Fibroblast of mammary gland (primary cell): ENCODE data around the gene STH.

ENCODE experiments used
- DNase-seq: peaks from one replicate; pipeline ENCODE4 v3.0.0-alpha.2; 2010; ENCODE audit warnings: low read depth
- H3K4me3 ChIP-seq: 2 replicates; pipeline ENCODE4 v1.5.1; 2011; ENCODE audit warnings: low read depth, mild to moderate bottlenecking, low read length, moderate library complexity; ENCODE audit not compliant: control insufficient read depth
- TF ChIP-seq, protein P1 (sequence below): conservative IDR thresholded peaks from 2 replicates; pipeline ENCODE4 v1.5.1; 2011; ENCODE audit warnings: low read depth, low read length, inconsistent platforms; ENCODE audit not compliant: control insufficient read depth, insufficient read depth

Gene STH

DNA sequence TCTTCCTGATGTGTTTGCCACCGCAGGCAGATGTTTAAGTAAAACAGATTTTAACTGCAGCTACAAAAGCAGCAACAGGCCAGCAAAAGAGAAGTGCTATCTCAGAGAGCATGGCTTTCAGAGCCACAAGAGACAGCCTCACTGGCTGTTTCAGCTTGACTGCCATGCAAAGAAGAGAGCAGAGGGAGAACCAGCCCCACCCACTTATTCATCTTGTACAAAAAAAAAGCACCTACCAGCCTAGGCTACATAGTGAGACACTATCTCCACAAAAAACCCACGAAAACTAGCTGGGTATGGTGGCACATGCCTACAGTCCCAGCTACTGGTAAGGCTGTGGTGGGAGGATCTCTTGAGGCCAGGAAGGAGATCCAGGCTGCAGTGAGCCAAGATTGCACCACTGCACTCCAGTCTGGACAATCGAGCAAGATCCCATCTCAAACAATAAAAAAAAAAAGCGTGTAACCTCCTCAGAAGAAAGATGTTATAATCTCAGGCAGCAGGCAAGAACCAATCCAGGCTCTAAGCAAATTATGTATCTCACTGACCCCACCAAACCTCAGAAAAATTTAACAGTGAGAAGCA lies 30.0 kb downstream of the STH start:
- H3K4me3 ChIP-seq, result no peak overlapping the region
- TF ChIP-seq, protein P1, sequence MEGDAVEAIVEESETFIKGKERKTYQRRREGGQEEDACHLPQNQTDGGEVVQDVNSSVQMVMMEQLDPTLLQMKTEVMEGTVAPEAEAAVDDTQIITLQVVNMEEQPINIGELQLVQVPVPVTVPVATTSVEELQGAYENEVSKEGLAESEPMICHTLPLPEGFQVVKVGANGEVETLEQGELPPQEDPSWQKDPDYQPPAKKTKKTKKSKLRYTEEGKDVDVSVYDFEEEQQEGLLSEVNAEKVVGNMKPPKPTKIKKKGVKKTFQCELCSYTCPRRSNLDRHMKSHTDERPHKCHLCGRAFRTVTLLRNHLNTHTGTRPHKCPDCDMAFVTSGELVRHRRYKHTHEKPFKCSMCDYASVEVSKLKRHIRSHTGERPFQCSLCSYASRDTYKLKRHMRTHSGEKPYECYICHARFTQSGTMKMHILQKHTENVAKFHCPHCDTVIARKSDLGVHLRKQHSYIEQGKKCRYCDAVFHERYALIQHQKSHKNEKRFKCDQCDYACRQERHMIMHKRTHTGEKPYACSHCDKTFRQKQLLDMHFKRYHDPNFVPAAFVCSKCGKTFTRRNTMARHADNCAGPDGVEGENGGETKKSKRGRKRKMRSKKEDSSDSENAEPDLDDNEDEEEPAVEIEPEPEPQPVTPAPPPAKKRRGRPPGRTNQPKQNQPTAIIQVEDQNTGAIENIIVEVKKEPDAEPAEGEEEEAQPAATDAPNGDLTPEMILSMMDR, result no peak
- no peak for DNase-seq

DNA sequence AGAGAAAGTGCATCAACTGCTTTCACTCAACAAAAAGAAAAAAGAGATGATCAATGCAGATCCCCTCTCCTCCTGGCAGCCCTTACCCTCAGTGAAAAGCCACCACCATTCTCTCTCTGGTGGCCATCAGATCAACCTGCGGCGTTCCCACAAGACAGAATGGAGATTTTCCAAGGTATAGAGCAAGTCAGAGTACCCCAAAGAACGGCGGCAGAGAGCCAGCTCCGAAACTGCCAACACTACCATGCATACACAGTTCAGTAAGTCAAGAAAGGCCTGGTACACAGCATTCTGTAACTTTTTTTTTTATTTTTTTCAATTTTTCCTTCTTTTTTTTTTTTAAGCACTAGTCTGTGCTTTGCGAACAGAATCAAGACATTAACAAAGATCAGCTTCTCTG lies 30.6 kb downstream of the STH start:
- TF ChIP-seq, protein P1, result no peak
- H3K4me3 ChIP-seq, result no peak overlapping the region
- no peak for DNase-seq

DNA sequence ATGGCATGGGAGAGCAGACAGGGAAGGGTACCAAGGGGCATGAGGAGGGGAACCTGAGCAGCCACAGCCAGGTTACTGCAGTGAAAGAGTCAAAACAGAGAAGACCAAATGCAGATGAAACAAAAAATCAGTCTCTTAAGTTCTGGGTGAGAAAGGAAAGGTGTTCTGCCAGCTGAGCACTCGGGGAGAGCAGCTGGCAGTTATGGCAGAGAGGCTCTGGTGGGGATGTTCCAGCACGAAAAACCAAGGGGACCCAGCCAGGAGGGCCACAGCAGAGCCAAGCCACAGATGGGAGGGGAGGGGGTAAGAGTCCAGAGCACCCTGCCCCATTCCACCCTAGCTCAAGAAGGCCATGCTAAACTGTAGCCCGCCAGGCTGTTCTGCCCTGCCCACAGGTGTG lies 31.7 kb downstream of the STH start:
- no peak for DNase-seq
- H3K4me3 ChIP-seq, result no peak overlapping the region
- TF ChIP-seq, protein P1, result no peak

DNA sequence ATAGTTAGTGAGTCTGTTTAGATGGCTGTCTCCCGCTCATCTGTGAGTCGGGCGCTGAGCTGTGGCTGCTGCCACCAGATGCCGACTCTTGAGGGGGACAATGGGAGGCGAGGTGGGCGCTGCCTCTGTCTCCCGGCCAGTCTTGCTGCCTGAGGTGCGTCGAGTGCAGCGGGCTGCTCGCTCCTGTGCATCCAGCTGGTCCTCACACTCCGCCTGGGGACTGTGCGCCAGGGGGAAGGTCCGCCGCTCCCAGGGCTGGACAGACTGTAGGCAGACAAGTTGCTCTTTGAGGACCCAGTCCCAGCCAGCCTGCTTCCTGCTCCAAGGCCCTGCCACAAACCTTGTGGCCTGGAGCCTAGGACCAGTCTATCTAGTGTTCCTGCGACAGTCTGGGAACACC lies 32.4 kb downstream of the STH start:
- no peak for DNase-seq
- no peak overlapping the region for H3K4me3 ChIP-seq
- TF ChIP-seq, protein P1, result no peak

DNA sequence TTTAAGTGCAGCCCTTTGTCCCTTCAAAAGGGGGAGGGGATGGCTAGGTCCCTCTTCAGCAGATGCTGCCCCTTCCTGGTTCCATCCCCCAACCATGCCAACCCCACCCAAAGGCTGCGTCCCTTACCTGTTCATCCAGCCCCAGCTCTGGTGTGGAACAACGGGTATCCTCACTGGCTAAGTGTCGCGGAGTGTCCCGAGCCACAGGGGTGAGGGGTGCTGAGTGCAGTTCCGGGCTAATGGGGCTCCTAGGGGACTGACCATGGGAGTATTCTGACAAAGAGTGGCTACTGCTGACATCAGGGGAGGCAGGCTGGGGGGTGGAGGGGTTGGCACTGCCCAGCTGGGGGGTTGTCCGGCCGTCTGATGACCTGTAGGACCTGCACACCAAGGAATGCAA lies 32.9 kb downstream of the STH start:
- DNase-seq, result no peak

DNA sequence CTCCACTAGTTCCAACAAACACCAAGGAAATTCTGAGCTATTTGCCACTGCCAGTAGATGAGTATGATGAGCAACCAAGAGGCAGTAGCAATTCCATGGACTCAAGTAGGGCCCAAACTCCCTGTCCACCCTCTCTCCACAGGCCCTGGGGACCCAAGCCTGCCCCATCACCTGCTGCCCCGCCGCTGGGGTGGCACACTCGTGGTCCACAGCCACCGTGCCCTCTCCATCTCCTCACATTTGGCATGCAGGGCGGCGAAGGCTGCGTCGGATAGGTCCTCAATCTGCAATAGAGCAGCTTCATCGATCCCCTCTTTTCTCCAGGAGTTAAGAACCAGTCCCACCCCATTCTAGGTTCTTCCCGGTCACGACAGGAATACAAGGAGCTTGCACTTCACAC lies 33.9 kb downstream of the STH start:
- TF ChIP-seq, protein P1, result no peak
- DNase-seq, result no peak
- no peak overlapping the region for H3K4me3 ChIP-seq

More for the DNA sequence above, 32.9 kb downstream of the STH start:
- H3K4me3 ChIP-seq, result no peak overlapping the region
- TF ChIP-seq, protein P1, result no peak

DNA sequence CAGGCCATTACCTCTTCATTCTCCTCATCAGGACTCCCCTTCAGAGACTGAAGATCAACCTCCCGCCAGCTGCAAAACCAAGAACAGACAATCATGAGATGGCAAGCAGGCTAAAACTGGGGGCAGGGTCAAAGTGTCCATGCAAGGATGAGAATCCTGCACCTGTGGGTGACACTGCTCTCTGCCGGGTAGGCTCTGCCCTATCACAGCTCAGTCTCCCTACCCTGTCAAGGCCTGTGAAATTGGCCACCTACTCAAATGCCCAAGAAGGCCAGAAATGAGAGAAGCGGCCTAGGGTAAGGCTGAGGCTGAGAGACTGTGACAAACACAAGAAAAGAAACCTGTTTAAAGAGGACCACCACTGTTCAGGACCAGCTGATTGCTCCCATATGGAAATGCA lies 34.3 kb downstream of the STH start:
- DNase-seq, result no peak
- H3K4me3 ChIP-seq, result no peak overlapping the region
- TF ChIP-seq, protein P1, result no peak
